Naive thymus-derived CD8-positive, alpha-beta T cell (primary cell): Measurements from ENCODE around the gene THAP11. TPM values are rescaled to one million over a fixed set of nuclear protein-coding genes. Genes with fewer than 3 reads are reported as not detected.

Source experiments
- ATAC-seq, 2 donors: fragments of 150-1000 bp; cut with Tn5 transposase in 1 of 2; sonication (Bioruptor Pico), chemical (Tn5 transposase) in 1 of 2; 1 replicate in 1 of 2; 2 replicates in 1 of 2; pipeline ENCODE4 v1.10.0; 2021; ENCODE audit warnings: mild to moderate bottlenecking in 2 of 2, moderate library complexity in 2 of 2
- POLR2A ChIA-PET: fragments of 350-600 bp; sonication (Branson Sonifier 250); formaldehyde crosslinking; loops from one replicate; lab custom pipeline; 2021; ENCODE audit warnings: antibody characterized with exemption; lab: Charles Lee
- DNase-seq, 10 donors: peaks; one replicate each; pipeline versions ENCODE4 v3.0.0 to v3.0.0-alpha.2; 2020 to 2022
- H3K27ac Mint-ChIP-seq, 10 donors: one replicate each; pipeline ENCODE4 v1.8.0; 2020 to 2022; ENCODE audit warnings: mild to moderate bottlenecking in 10 of 10, mixed read lengths in 10 of 10, moderate library complexity in 4 of 10, inconsistent platforms in 1 of 10
- H3K27me3 Mint-ChIP-seq, 5 donors: one replicate each; pipeline ENCODE4 v1.8.0; 2021 to 2022; ENCODE audit warnings: mixed read lengths in 5 of 5
- H3K36me3 Mint-ChIP-seq, 3 donors: one replicate each; pipeline ENCODE4 v1.8.0; 2020 to 2022; ENCODE audit warnings: mixed read lengths in 3 of 3, mild to moderate bottlenecking in 2 of 3, inconsistent platforms in 1 of 3
- H3K4me1 Mint-ChIP-seq, 4 donors: one replicate each; pipeline ENCODE4 v1.8.0; 2021 to 2022; ENCODE audit warnings: mixed read lengths in 4 of 4
- H3K4me3 Mint-ChIP-seq, 10 donors: one replicate each; pipeline ENCODE4 v1.8.0; 2020 to 2022; ENCODE audit warnings: mild to moderate bottlenecking in 10 of 10, mixed read lengths in 10 of 10, moderate library complexity in 6 of 10, inconsistent platforms in 1 of 10
- H3K9me3 Mint-ChIP-seq, 9 donors: one replicate each; pipeline ENCODE4 v1.8.0; 2020 to 2022; ENCODE audit warnings: mixed read lengths in 9 of 9, mild to moderate bottlenecking in 3 of 9, inconsistent platforms in 1 of 9, moderate library complexity in 1 of 9
- polyA plus RNA-seq, 3 donors: library from polyadenylated mRNA; unstranded; fragments of 300-500 nt; fragmentation: Illumina TruSeq; gene quantifications; one replicate each; pipeline ENCODE4 v1.2.3, GENCODE V29; 2021
- total RNA-seq, 8 experiments: library from RNA in 2 of 8; stranded (reverse) in 2 of 8; gene quantifications; one replicate each; pipeline ENCODE4 v1.2.3 and lab custom pipeline; 2021 to 2026

Gene THAP11
- total and polyA plus RNA-seq, 5 experiments from 2014 or later, result 63.8 to 158 (median 132) TPM

DNA sequence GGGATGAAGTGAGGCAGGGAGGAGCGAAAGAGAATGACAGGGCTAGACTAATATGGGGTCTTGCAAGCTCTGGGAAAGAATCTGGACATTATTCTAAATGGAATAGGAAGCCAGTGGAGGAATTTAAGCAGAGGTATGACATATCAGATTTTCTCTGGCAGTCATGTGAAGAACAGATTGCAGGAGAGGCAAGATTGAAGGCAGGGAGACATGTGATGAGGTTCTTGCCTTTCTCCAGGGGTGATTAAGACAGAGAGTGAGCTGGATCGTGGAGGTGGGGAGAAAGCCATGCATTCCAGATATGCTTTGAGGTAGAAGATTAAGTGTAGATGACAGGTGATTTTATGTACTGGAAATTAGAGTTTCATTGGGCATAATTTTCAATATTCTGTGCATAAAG is 4.3 kb upstream of the THAP11 start:
- Mint-ChIP-seq H3K4me1 (peaks cover 4 to 20% (median 17%) of the 10 kb centered on the region in 4 donors), H3K27ac (no peak overlapping the region), H3K36me3 (no peaks in the 10 kb centered on the region), H3K9me3 (no peaks in the 10 kb centered on the region), H3K27me3 (no peaks in the 10 kb centered on the region), H3K4me3 (no peak overlapping the region)
- ATAC-seq, result no peak
- no peak for DNase-seq
- POLR2A ChIA-PET, result interaction anchor here (2.1 kb wide), 1 partner anchor 21 kb away, joined by 6 read pairs; no protein-coding TSS in a partner anchor

GRCh38 chr16:67841198-67841815 is 813 bp upstream of the THAP11 start:
- H3K4me3 Mint-ChIP-seq, result peak overlapping the region; percentile 75 to 97 (median 96)
- H3K27ac Mint-ChIP-seq, result peak overlapping the region; percentile 83 to 99 (median 98)
- no peak for DNase-seq
- no peak for ATAC-seq
- H3K36me3 Mint-ChIP-seq, result no peaks in the 10 kb centered on the region
- no peaks in the 10 kb centered on the region for H3K9me3 Mint-ChIP-seq
- H3K27me3 Mint-ChIP-seq, result no peaks in the 10 kb centered on the region
- POLR2A ChIA-PET, result interaction anchor here (0.5 to 1.7 kb wide), 9 partner anchors 10 to 533 kb away, joined by 3 to 16 read pairs (median 4); partner anchors contain the start of genes EDC4, RANBP10 and TSNAXIP1
- H3K4me1 Mint-ChIP-seq, result peaks cover 14 to 41% (median 35%) of the 10 kb centered on the region in 4 donors

DNA sequence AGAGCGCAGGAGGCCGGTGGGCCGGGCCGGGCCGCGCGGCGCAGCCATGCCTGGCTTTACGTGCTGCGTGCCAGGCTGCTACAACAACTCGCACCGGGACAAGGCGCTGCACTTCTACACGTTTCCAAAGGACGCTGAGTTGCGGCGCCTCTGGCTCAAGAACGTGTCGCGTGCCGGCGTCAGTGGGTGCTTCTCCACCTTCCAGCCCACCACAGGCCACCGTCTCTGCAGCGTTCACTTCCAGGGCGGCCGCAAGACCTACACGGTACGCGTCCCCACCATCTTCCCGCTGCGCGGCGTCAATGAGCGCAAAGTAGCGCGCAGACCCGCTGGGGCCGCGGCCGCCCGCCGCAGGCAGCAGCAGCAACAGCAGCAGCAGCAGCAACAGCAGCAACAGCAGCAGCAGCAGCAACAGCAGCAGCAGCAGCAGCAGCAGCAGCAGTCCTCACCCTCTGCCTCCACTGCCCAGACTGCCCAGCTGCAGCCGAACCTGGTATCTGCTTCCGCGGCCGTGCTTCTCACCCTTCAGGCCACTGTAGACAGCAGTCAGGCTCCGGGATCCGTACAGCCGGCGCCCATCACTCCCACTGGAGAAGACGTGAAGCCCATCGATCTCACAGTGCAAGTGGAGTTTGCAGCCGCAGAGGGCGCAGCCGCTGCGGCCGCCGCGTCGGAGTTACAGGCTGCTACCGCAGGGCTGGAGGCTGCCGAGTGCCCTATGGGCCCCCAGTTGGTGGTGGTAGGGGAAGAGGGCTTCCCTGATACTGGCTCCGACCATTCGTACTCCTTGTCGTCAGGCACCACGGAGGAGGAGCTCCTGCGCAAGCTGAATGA is 606 bp downstream of the THAP11 start:
- Mint-ChIP-seq H3K4me3 (peak overlapping the region; percentile 93 to 96 (median 96)), H3K36me3 (no peaks in the 10 kb centered on the region), H3K27me3 (no peaks in the 10 kb centered on the region), H3K27ac (peak overlapping the region; percentile 83 to 97 (median 96)), H3K4me1 (peaks cover 15 to 44% (median 39%) of the 10 kb centered on the region in 4 donors), H3K9me3 (no peaks in the 10 kb centered on the region)
- POLR2A ChIA-PET, result interaction anchor here (0.6 to 3.1 kb wide), 17 partner anchors 9 to 443 kb away, joined by 3 to 15 read pairs (median 4); partner anchors contain the start of genes EDC4, NFATC3, PSMB10 and RANBP10
- DNase-seq (peak; percentile 47 to 83 (median 73)), ATAC-seq (peak; percentile 35 to 43)

DNA sequence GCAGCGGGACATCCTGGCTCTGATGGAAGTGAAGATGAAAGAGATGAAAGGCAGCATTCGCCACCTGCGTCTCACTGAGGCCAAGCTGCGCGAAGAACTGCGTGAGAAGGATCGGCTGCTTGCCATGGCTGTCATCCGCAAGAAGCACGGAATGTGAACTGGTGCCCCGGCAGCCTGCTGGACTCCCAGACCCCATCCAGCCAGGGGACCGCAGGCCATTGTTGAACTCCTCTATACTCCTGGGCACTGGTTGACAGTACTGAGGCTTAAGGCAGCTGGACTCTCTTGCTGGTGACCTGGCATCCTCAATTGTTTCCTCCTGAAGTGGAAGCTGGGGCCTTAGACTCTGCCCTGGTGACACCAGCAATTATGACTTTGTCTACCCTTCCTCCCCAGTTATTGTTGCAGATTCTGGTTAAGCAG is 1.2 kb downstream of the THAP11 start:
- POLR2A ChIA-PET, result interaction anchor here (0.6 to 3.1 kb wide), 18 partner anchors 10 to 442 kb away, joined by 3 to 15 read pairs (median 4); partner anchors contain the start of genes EDC4, NFATC3, PSMB10 and RANBP10
- peak overlapping the region; percentile 83 to 97 (median 96) for H3K27ac Mint-ChIP-seq
- H3K27me3 Mint-ChIP-seq, result no peaks in the 10 kb centered on the region
- ATAC-seq (no peak), DNase-seq (peak in 2 of 10 donors; percentile 37 to 81)
- H3K9me3 Mint-ChIP-seq, result no peaks in the 10 kb centered on the region
- H3K4me3 Mint-ChIP-seq, result peak overlapping the region; percentile 93 to 96 (median 96)
- H3K4me1 Mint-ChIP-seq, result peaks cover 15 to 51% (median 45%) of the 10 kb centered on the region in 4 donors
- H3K36me3 Mint-ChIP-seq, result no peaks in the 10 kb centered on the region

- H3K27me3 Mint-ChIP-seq, result no peaks in the 10 kb centered on the region
- no peak for ATAC-seq
- peak overlapping the region in 9 of 10 donors; percentile 57 to 97 (median 90) for H3K27ac Mint-ChIP-seq
- no peaks in the 10 kb centered on the region for H3K9me3 Mint-ChIP-seq
- DNase-seq, result no peak
- H3K36me3 Mint-ChIP-seq, result no peaks in the 10 kb centered on the region
- H3K4me1 Mint-ChIP-seq, result peaks cover 18 to 59% (median 49%) of the 10 kb centered on the region in 4 donors
- peak overlapping the region; percentile 66 to 96 (median 94) for H3K4me3 Mint-ChIP-seq
- POLR2A ChIA-PET, result interaction anchor here (0.6 to 3.1 kb wide), 10 partner anchors 9 to 226 kb away, joined by 3 to 15 read pairs (median 8); partner anchors contain the start of genes EDC4, PSMB10, RANBP10 and TSNAXIP1
Measured at GRCh38 chr16:67844497-67844896, 2.4 kb downstream of the THAP11 start.

DNA sequence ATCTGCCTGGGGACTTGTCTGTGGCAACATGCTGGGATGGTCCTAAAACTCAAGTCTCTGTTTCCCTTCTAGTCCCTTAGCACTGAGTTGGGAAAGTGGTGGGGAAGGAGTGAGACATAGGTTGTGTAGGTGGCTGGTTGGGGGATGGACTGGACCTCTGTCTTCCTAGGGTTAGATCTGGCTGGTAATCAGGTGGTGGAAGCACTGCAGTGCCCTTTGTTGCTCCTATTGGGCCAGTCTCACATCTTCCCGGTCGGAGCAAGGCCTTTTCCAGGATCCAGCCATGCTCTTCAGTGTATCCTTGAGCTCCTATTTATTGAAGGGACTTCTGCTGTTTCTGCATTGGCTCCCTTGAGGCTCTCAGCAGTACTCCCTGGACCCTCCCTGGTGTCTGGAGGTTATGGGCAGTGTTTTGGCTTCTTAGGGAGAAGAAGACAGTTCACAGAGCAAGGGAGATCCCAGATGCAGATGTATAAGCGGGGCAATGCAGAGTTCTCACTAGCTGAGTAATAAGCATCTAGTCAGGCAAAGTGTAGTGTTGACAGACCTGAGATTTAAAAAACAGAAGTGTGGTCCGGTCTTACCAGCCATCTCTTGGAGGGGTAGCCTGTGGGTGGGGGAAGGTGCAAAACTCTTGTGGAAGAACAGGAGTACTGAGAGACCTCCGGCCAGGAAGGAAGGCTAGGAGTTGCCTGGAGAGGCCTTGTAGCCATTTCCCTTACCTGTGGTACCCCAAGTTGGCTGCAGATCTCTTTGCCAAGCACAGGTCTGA is 3.4 kb downstream of the THAP11 start:
- Mint-ChIP-seq H3K27me3 (no peaks in the 10 kb centered on the region), H3K9me3 (no peaks in the 10 kb centered on the region), H3K4me3 (peak overlapping the region; percentile 80 to 96 (median 88)), H3K36me3 (peaks cover 0 to 3% (median 0%) of the 10 kb centered on the region in 3 donors), H3K4me1 (peaks cover 18 to 63% (median 52%) of the 10 kb centered on the region in 4 donors), H3K27ac (peak overlapping the region; percentile 85 to 96 (median 94))
- no peak for DNase-seq
- no peak for ATAC-seq
- POLR2A ChIA-PET, result interaction anchor here (0.6 to 3.1 kb wide), 7 partner anchors 10 to 52 kb away, joined by 3 to 14 read pairs (median 5); partner anchors contain the start of genes EDC4, RANBP10 and TSNAXIP1

DNA sequence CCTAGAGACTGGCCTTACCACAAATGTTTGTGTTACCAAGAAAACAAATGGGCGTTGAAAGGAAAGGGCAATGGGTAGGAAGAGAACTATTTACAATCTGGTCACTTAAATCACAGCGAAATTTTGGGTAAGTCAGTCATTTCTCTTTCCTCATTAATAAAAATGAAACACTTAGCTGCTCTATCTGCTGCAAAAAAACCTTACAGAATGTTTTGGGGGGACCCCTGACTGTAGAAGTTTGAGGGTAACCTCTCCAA is 3.9 kb downstream of the THAP11 start:
- H3K9me3 Mint-ChIP-seq, result no peaks in the 10 kb centered on the region
- no peaks in the 10 kb centered on the region for H3K27me3 Mint-ChIP-seq
- H3K36me3 Mint-ChIP-seq, result peaks cover 0 to 3% (median 0%) of the 10 kb centered on the region in 3 donors
- peak overlapping the region; percentile 80 to 96 (median 88) for H3K4me3 Mint-ChIP-seq
- H3K27ac Mint-ChIP-seq, result peak overlapping the region; percentile 85 to 96 (median 94)
- POLR2A ChIA-PET, result interaction anchor here (0.9 to 1.3 kb wide), 7 partner anchors 12 to 290 kb away, joined by 3 to 9 read pairs (median 5); partner anchors contain the start of genes EDC4, RANBP10 and TSNAXIP1
- ATAC-seq (no peak), DNase-seq (no peak)
- peaks cover 18 to 67% (median 52%) of the 10 kb centered on the region in 4 donors for H3K4me1 Mint-ChIP-seq

- Mint-ChIP-seq H3K36me3 (peaks cover 0 to 3% (median 0%) of the 10 kb centered on the region in 3 donors), H3K4me1 (peaks cover 17 to 70% (median 49%) of the 10 kb centered on the region in 4 donors), H3K4me3 (peak within 1 kb of the TSS; percentile 80 to 96 (median 89)), H3K9me3 (no peaks in the 10 kb centered on the region), H3K27me3 (no peaks in the 10 kb centered on the region), H3K27ac (peak within 1 kb of the TSS; percentile 88 to 96 (median 94))
- peak; percentile 89 to 99 (median 96) for DNase-seq
- POLR2A ChIA-PET, result interaction anchor here (0.9 to 1.3 kb wide), 8 partner anchors 13 to 365 kb away, joined by 3 to 9 read pairs (median 5); partner anchors contain the start of genes ATP6V0D1, EDC4, RANBP10 and TSNAXIP1
- ATAC-seq, result peak; percentile 61 to 65
Measured at GRCh38 chr16:67846320-67847063, 4.4 kb downstream of the THAP11 start, which contains the start of gene NUTF2. Gene NUTF2, plus strand, starts transcription at chr16:67846933. Its CDS starts 18,198 bp downstream, at chr16:67865131.

GRCh38 chr16:67847064-67847861 is 5.1 kb downstream of the THAP11 start, which contains the start of gene CENPT:
Gene CENPT, minus strand, starts transcription at chr16:67847693. Its CDS starts 13,834 bp downstream, at chr16:67833859.
- POLR2A ChIA-PET, result interaction anchor here (1.2 to 1.3 kb wide), 3 partner anchors 15 to 366 kb away, joined by 3 to 6 read pairs (median 5); partner anchors contain the start of gene ATP6V0D1

GRCh38 chr16:67848118-67848517 is 6.0 kb downstream of the THAP11 start:
- Mint-ChIP-seq H3K9me3 (no peaks in the 10 kb centered on the region), H3K36me3 (peaks cover 0 to 3% (median 0%) of the 10 kb centered on the region in 3 donors), H3K27ac (peak overlapping the region in 6 of 10 donors; percentile 25 to 89 (median 66)), H3K4me3 (peak overlapping the region; percentile 77 to 96 (median 88)), H3K27me3 (no peaks in the 10 kb centered on the region), H3K4me1 (peaks cover 16 to 66% (median 42%) of the 10 kb centered on the region in 4 donors)
- POLR2A ChIA-PET, result interaction anchor here (1.3 kb wide), 1 partner anchor 25 kb away, joined by 3 read pairs; the partner anchor contains the start of gene EDC4
- no peak for ATAC-seq
- DNase-seq, result no peak

More at GRCh38 chr16:67847064-67847861, 5.1 kb downstream of the THAP11 start, which contains the start of gene CENPT:
- peak in 1 of 10 donors; percentile 55 for DNase-seq
- Mint-ChIP-seq H3K4me1 (peaks cover 16 to 68% (median 46%) of the 10 kb centered on the region in 4 donors), H3K4me3 (peak within 1 kb of the TSS; percentile 80 to 96 (median 89)), H3K9me3 (no peaks in the 10 kb centered on the region), H3K27ac (peak within 1 kb of the TSS; percentile 53 to 96 (median 90)), H3K36me3 (peaks cover 0 to 3% (median 0%) of the 10 kb centered on the region in 3 donors), H3K27me3 (no peaks in the 10 kb centered on the region)
- peak; percentile 49 to 52 for ATAC-seq
